NCI-H1436 treated with DMSO at 0.1 percent for 48 hours (cell line): ENCODE measurements around the gene CAMK2A.

Source experiments
- DNase-seq: peaks from one replicate; lab custom pipeline; 2025; lab: John Stamatoyannopoulos, UW

The CAMK2A gene

GRCh38 chr5:150315245-150315644 lies 25.7 kb upstream of the CAMK2A start:
- no peak for DNase-seq

GRCh38 chr5:150313921-150314716 lies 24.5 kb upstream of the CAMK2A start:
- no peak for DNase-seq

GRCh38 chr5:150313501-150313900 lies 23.9 kb upstream of the CAMK2A start:
- DNase-seq, result no peak

GRCh38 chr5:150312518-150312917 lies 22.9 kb upstream of the CAMK2A start:
- DNase-seq, result no peak

- no peak for DNase-seq
Measured at GRCh38 chr5:150311015-150311692, 21.6 kb upstream of the CAMK2A start.

- DNase-seq, result no peak
Measured at GRCh38 chr5:150310246-150310645, 20.7 kb upstream of the CAMK2A start.

GRCh38 chr5:150309886-150310239 lies 20.3 kb upstream of the CAMK2A start:
- no peak for DNase-seq

- no peak for DNase-seq
Measured at GRCh38 chr5:150309101-150309885, 19.7 kb upstream of the CAMK2A start.

- no peak for DNase-seq
Measured at GRCh38 chr5:150307617-150308426, 18.2 kb upstream of the CAMK2A start.

GRCh38 chr5:150306775-150307174 lies 17.2 kb upstream of the CAMK2A start:
- DNase-seq, result no peak

- no peak for DNase-seq
Measured at GRCh38 chr5:150305557-150305956, 16.0 kb upstream of the CAMK2A start.

GRCh38 chr5:150305095-150305494 lies 15.5 kb upstream of the CAMK2A start:
- DNase-seq, result no peak

GRCh38 chr5:150304481-150305081 lies 15.0 kb upstream of the CAMK2A start:
- DNase-seq, result no peak

GRCh38 chr5:150303660-150304386 lies 14.2 kb upstream of the CAMK2A start:
- no peak for DNase-seq

GRCh38 chr5:150303070-150303615 lies 13.6 kb upstream of the CAMK2A start:
- DNase-seq, result no peak

GRCh38 chr5:150302301-150303069 lies 12.9 kb upstream of the CAMK2A start, which contains the start of gene ARSI:
Gene ARSI (minus strand): TSS chr5:150302905. CDS start chr5:150302373, 532 bp downstream.
- no peak for DNase-seq

- no peak for DNase-seq
Measured at GRCh38 chr5:150301901-150302300, 12.3 kb upstream of the CAMK2A start.

GRCh38 chr5:150301170-150301505 lies 11.6 kb upstream of the CAMK2A start:
- no peak for DNase-seq

- no peak for DNase-seq
Measured at GRCh38 chr5:150300496-150301169, 11.1 kb upstream of the CAMK2A start.
